Embryonic facial prominence (tissue), 1 donor: ENCODE results near the gene SLC38A8.

ENCODE experiments used
- DNase-seq: peaks from one replicate; pipeline ENCODE4 v3.0.0-alpha.2; 2016; ENCODE audit errors: extremely low spot score

SLC38A8 gene

DNA sequence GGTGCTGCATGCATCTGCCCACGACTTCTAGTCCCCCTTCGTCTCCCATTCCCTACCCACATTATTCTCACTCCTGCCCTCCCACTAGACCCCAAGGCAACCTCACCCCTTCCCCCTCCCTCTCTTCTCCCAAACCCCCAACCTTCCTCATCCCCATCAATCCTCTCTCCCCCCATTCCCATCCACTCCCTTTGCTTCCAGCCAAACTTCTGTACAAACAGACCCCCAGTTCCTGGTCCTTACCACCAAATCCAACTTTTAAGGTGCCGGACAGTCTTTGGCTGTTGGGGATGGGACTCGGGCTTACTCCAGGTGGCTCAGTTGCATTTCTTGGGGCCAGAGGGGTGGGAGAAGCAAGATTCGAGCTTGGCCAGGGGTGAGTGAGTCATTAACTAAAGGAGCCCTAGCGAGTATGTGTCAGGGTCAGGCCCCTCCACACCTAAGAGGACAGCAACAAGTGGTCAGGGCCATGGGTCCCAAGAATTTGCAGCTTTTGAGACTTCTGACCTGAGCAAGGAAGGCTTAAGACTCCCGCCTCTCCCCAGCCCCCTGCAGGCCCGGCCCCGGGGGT lies at the start of gene SLC38A8:
SLC38A8 (minus strand) TSS at position 488 of the 571 bp plus-strand sequence. CDS start 638 bp downstream, outside the sequence.
- no peak for DNase-seq

DNA sequence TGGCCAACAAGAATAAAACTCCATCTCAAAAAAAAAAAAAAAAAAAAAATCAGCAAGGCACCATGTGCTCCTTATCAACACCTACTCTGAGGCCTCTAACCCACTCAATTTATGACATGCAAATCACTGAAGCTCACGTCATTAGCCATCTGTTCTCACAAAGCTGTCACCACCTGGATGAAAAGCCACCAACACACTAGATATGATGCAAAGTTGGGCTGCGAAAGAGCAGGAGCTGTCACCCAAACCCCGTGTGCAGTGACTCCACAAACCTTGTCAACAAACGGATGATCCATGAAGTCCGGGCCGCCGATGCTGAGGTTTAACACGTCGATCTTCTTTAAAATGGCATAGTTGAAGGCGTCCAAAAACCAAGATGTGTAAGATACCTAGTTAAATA lies 48.9 kb upstream of the SLC38A8 start:
- DNase-seq: no peak

GRCh38 chr16:84090211-84090610 lies 47.6 kb upstream of the SLC38A8 start:
- no peak for DNase-seq

- no peak for DNase-seq
Measured at GRCh38 chr16:84088695-84089395, 46.2 kb upstream of the SLC38A8 start.

GRCh38 chr16:84087466-84088151 lies 45.0 kb upstream of the SLC38A8 start:
- no peak for DNase-seq

- no peak for DNase-seq
Measured at GRCh38 chr16:84087001-84087400, 44.4 kb upstream of the SLC38A8 start.

DNA sequence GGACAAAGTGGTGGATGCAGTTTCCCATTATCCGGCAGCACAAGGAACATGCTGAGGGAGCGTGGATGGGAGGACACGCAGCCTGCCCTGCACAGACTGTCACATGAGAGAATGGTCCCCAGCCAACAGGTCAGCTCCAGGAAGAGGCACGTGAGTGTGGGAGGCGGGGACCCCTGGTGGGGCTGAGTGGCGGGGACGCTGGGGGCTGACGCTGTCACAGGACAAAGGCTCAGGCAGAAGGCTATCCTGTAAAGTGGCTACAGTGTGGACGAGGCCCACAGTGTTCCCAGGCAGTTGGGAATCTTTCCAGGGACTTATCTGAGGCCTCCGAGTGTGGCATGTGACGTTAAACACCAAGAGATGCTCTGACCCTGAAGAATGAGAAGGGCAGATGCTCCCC lies 43.7 kb upstream of the SLC38A8 start:
- no peak for DNase-seq

GRCh38 chr16:84085773-84086172 lies 43.2 kb upstream of the SLC38A8 start:
- no peak for DNase-seq

GRCh38 chr16:84085271-84085667 lies 42.7 kb upstream of the SLC38A8 start:
- no peak for DNase-seq

- no peak for DNase-seq
Measured at GRCh38 chr16:84084570-84085270, 42.1 kb upstream of the SLC38A8 start.

DNA sequence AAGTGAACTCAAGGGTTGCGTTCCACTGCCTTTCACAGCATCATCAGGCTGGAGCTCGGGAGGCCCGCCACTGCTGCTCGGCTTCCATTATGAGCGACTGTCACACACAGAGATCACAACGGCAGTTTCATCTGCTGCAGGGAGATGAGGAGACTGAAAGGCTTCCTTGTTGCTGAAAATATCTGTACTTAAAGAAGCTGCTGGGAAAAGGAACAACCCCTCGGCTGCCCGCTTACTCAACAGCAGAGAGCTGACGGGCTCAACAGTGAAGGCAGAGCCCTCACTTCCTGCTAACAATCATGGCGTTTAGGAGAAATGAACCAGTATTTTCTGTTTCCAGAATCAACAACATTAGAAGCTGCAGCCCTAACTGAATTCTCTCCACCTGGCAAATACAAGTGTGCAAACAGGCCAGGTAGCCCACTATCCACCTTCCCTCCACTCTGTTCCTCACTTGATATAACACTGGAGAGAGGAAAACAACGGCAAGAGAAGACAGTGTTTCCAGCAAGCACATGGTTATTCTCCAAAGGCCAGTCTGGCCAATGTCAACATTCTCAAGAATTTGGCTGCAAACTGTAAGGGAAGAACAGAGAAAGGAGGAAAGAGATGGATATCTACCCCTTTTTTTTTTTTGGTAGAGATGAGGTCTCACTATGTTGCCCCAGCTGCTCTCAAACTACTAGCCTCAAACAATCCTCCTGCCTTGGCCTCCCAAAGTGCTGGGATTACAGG lies 40.4 kb upstream of the SLC38A8 start:
- no peak for DNase-seq

GRCh38 chr16:84082110-84082509 lies 39.5 kb upstream of the SLC38A8 start:
- DNase-seq: no peak

GRCh38 chr16:84081446-84081989 lies 38.9 kb upstream of the SLC38A8 start:
- DNase-seq: no peak

GRCh38 chr16:84080813-84081212 lies 38.2 kb upstream of the SLC38A8 start:
- no peak for DNase-seq

DNA sequence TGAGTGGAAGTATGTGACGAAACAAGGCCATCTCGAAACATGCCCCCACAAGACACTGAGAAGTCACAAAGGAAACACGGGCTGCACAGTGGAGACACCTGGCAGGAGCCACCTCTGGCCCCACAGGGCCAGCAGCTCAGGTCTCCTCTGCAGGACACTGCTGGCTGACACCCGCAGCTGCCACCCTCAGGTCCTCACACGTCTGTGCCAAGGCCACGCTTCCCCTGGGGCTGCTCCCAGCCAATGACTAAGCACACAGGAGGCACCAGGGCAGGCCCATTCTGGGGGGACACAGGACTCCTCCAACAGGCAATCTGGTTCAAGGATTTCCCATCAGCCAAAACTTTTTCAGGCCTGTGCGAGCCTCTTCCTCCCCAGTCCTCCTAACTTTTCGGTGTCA lies 37.8 kb upstream of the SLC38A8 start:
- DNase-seq: no peak

DNA sequence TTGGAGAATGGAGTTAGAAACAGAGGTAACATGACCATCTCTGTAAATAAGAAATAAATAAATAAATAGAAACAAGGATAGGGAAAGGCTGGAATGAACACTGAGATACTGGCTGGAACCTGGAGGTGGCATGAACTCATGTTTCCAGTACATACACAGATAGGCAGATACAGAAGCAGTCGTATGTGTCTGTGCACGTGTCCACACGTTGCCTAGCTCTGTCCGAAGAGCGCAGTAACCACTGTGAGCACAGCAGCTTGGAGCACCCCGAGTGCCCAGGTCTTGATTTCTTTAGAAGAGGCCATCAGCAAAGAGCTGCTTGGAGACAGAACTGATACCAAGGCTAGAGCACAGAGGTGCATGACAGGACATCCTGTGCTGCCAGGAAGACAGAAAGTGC lies 37.1 kb upstream of the SLC38A8 start:
- DNase-seq: no peak

- no peak for DNase-seq
Measured at GRCh38 chr16:84075376-84075775, 32.8 kb upstream of the SLC38A8 start.

DNA sequence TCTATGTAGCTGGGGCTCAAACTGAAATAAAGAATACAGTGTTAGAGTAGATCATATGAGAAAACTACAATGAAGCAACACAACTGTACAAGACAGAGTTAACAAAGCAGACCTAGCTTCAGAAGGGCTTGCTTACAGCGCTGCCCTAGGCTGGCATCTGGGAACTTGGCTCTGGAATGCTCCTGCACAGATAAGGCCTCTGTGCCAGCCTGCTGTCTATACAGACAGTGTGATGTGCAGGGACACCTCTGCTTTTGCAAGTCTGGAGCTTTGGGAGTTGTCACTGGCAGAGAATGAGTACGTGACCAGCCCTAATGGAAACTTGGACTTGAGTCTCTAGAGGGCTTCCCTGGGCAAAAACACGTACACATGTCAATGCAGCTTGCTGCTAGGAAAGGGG lies 32.1 kb upstream of the SLC38A8 start:
- DNase-seq: no peak

- DNase-seq: no peak
Measured at GRCh38 chr16:84072014-84072413, 29.4 kb upstream of the SLC38A8 start.

- DNase-seq: no peak
Measured at GRCh38 chr16:84071121-84071520, 28.5 kb upstream of the SLC38A8 start.

GRCh38 chr16:84069540-84069939 lies 26.9 kb upstream of the SLC38A8 start:
- no peak for DNase-seq
